Colonic mucosa (tissue), 4 donors: Measurements from ENCODE around the gene CHAF1B. TPM values are rescaled to one million over a fixed set of nuclear protein-coding genes. Genes with fewer than 3 reads are reported as not detected.

Experiments
- DNase-seq: peaks from one replicate; pipeline ENCODE4 v3.0.0-alpha.2; 2020
- H3K27ac ChIP-seq: fragments of 200-600 bp; one replicate; pipeline ENCODE4 v1.8.0; 2021
- H3K27me3 ChIP-seq: fragments of 200-600 bp; one replicate; pipeline ENCODE4 v1.8.0; 2021
- H3K36me3 ChIP-seq: fragments of 200-600 bp; one replicate; pipeline ENCODE4 v1.8.0; 2021
- H3K4me1 ChIP-seq: fragments of 200-600 bp; one replicate; pipeline ENCODE4 v1.8.0; 2021; ENCODE audit warnings: mild to moderate bottlenecking
- H3K4me3 ChIP-seq: fragments of 200-600 bp; one replicate; pipeline ENCODE4 v1.8.0; 2021
- H3K9ac ChIP-seq, 2 donors: one replicate each; pipeline ENCODE4 v1.7.0; 2013; ENCODE audit warnings: control low read depth in 2 of 2, low read depth in 2 of 2, low read length in 2 of 2
- H3K9me3 ChIP-seq: fragments of 200-600 bp; one replicate; pipeline ENCODE4 v1.8.0; 2021
- CTCF ChIP-seq: fragments of 200-600 bp; IDR thresholded peaks from one replicate; pipeline ENCODE4 v1.8.0; 2022; ENCODE audit warnings: antibody characterized with exemption, mild to moderate bottlenecking
- intact Hi-C: fragments of 100-400 bp; cut with DNase I; formaldehyde crosslinking; loops from one replicate; pipeline ENCODE4 v1.14.1; 2022
- total RNA-seq, 2 donors: library from RNA; stranded (reverse); fragmentation: NEBNext Ultra II Directional in 1 of 2; extraction: Animal tissue kit (Norgen Biotek cat#: 25700) in 1 of 2; gene quantifications; one replicate each; pipeline ENCODE4 v1.2.1, GENCODE V29; 2021
- donor health status: healthy.
- donor health status: DM: no; HTN: no; CAD: no.
- donor health status: DM: no; HTN: no; CAD: no.

Gene CHAF1B
- total RNA-seq, 2 donors from 2014 or later = 2.5 to 12.0 TPM

- no peak for DNase-seq
- TF ChIP-seq CTCF = no peak
- no peak overlapping the region for H3K9ac ChIP-seq
- H3K27me3 ChIP-seq = no peaks in the 10 kb centered on the region
- H3K36me3 ChIP-seq = peaks cover under 1% of the 10 kb centered on the region
- intact Hi-C loops = no loop called here
- no peak overlapping the region for H3K4me3 ChIP-seq
- no peaks in the 10 kb centered on the region for H3K4me1 ChIP-seq
- H3K27ac ChIP-seq = no peak overlapping the region
- no peaks in the 10 kb centered on the region for H3K9me3 ChIP-seq
Observed at GRCh38 chr21:36347278-36347961, 37.8 kb upstream of the CHAF1B start.

GRCh38 chr21:36347962-36348328 lies 37.2 kb upstream of the CHAF1B start:
- TF ChIP-seq CTCF = no peak
- no peaks in the 10 kb centered on the region for H3K36me3 ChIP-seq
- no peak overlapping the region for H3K27ac ChIP-seq
- no peak for DNase-seq
- H3K4me1 ChIP-seq = no peaks in the 10 kb centered on the region
- H3K9me3 ChIP-seq = no peaks in the 10 kb centered on the region
- intact Hi-C loops = no loop called here
- no peak overlapping the region for H3K4me3 ChIP-seq
- no peaks in the 10 kb centered on the region for H3K27me3 ChIP-seq
- no peak overlapping the region for H3K9ac ChIP-seq

- Histone ChIP-seq H3K9ac (no peak overlapping the region), H3K4me1 (no peaks in the 10 kb centered on the region), H3K27me3 (no peaks in the 10 kb centered on the region), H3K9me3 (no peaks in the 10 kb centered on the region), H3K27ac (no peak overlapping the region), H3K36me3 (no peaks in the 10 kb centered on the region), H3K4me3 (no peak overlapping the region)
- intact Hi-C loops = no loop called here
- TF ChIP-seq CTCF = no peak
- DNase-seq = no peak
Observed at GRCh38 chr21:36349315-36349714, 35.9 kb upstream of the CHAF1B start.

GRCh38 chr21:36350282-36350910 lies 34.8 kb upstream of the CHAF1B start:
- TF ChIP-seq CTCF = no peak

GRCh38 chr21:36354918-36355680 lies 30.1 kb upstream of the CHAF1B start:
- no peak for DNase-seq
- Histone ChIP-seq H3K4me3 (no peak overlapping the region), H3K4me1 (no peaks in the 10 kb centered on the region), H3K27ac (no peak overlapping the region), H3K27me3 (no peaks in the 10 kb centered on the region), H3K36me3 (peaks cover 5% of the 10 kb centered on the region), H3K9me3 (no peaks in the 10 kb centered on the region), H3K9ac (no peak overlapping the region)
- intact Hi-C loops = no loop called here
- TF ChIP-seq CTCF = no peak

More at GRCh38 chr21:36350282-36350910, 34.8 kb upstream of the CHAF1B start:
- no peak overlapping the region for H3K27ac ChIP-seq
- no peaks in the 10 kb centered on the region for H3K4me1 ChIP-seq
- H3K4me3 ChIP-seq = no peak overlapping the region
- H3K9ac ChIP-seq = no peak overlapping the region
- no peaks in the 10 kb centered on the region for H3K36me3 ChIP-seq
- H3K27me3 ChIP-seq = no peaks in the 10 kb centered on the region
- intact Hi-C loops = no loop called here
- no peak for DNase-seq
- H3K9me3 ChIP-seq = no peaks in the 10 kb centered on the region
